HepG2 (cell line): ENCODE measurements around the gene TTBK1. TPM values are rescaled to one million over a fixed set of nuclear protein-coding genes. Genes with fewer than 3 reads are reported as not detected.

Source experiments
- KLF12 ChIP-seq: sonication (generic); formaldehyde crosslinking; IDR thresholded peaks from 2 replicates; pipeline ENCODE4 v1.4.0; 2020; ENCODE audit warnings: missing genetic modification reagents, borderline replicate concordance
- ZBTB3 ChIP-seq: sonication (generic); formaldehyde crosslinking; IDR thresholded peaks from 2 replicates; pipeline ENCODE4 v1.4.0; 2020; ENCODE audit warnings: low read depth, mild to moderate bottlenecking, moderate library complexity, missing genetic modification reagents, borderline replicate concordance
- ZFYVE20 ChIP-seq: sonication (generic); formaldehyde crosslinking; IDR thresholded peaks from 2 replicates; pipeline ENCODE4 v1.8.0; 2023; ENCODE audit warnings: low read depth, mild to moderate bottlenecking, moderate library complexity, missing genetic modification reagents, borderline replicate concordance
- ZMYM4 ChIP-seq: sonication (generic); formaldehyde crosslinking; IDR thresholded peaks from 2 replicates; pipeline ENCODE4 v1.8.1; 2023; ENCODE audit warnings: mild to moderate bottlenecking, missing genetic modification reagents
- polyA plus RNA-seq, 8 experiments: library from polyadenylated mRNA; depleted of rRNA in 3 of 8; stranded (reverse) in 7 of 8; unstranded in 1 of 8; fragments of >200 nt; fragmentation: Illumina TruSeq in 4 of 8; extraction: Trizol in 4 of 8; gene quantifications; 2 replicates each; pipeline versions ENCODE4 v1.2.1 to v1.2.3, GENCODE V29; 2011 to 2016; ENCODE audit warnings: low read depth in 4 of 8, missing spikeins in 1 of 8, mixed read lengths in 1 of 8; ENCODE audit not compliant: insufficient read depth in 1 of 8
- total RNA-seq, 5 experiments: library from RNA; depleted of rRNA; stranded (reverse); fragments of >200 nt; fragmentation: Illumina TruSeq; extraction: Trizol; gene quantifications; 2 replicates each; pipeline ENCODE4 v1.2.3, GENCODE V29; 2016; ENCODE audit warnings: low read depth in 1 of 5
- TF ChIP-seq, protein P1 (sequence below): sonication (generic); formaldehyde crosslinking; IDR thresholded peaks from 2 replicates; pipeline ENCODE4 v1.5.1; 2020; ENCODE audit warnings: missing genetic modification reagents, mild to moderate bottlenecking, borderline replicate concordance
- TF ChIP-seq, protein P2 (sequence below): sonication (generic); formaldehyde crosslinking; IDR thresholded peaks from 2 replicates; pipeline ENCODE4 v1.4.0; 2020; ENCODE audit warnings: missing genetic modification reagents
- TF ChIP-seq, protein P3 (sequence below): sonication (generic); formaldehyde crosslinking; IDR thresholded peaks from one replicate; pipeline ENCODE4 v1.5.1; 2020; ENCODE audit warnings: mild to moderate bottlenecking, missing genetic modification reagents; ENCODE audit errors: not compliant biosample characterization

TTBK1 gene
- total and polyA plus RNA-seq, 2 of the 13 experiments (the other 11 are each of a cell fraction or from before 2014, with no cell fraction given): 0.24 to 0.33 TPM

DNA sequence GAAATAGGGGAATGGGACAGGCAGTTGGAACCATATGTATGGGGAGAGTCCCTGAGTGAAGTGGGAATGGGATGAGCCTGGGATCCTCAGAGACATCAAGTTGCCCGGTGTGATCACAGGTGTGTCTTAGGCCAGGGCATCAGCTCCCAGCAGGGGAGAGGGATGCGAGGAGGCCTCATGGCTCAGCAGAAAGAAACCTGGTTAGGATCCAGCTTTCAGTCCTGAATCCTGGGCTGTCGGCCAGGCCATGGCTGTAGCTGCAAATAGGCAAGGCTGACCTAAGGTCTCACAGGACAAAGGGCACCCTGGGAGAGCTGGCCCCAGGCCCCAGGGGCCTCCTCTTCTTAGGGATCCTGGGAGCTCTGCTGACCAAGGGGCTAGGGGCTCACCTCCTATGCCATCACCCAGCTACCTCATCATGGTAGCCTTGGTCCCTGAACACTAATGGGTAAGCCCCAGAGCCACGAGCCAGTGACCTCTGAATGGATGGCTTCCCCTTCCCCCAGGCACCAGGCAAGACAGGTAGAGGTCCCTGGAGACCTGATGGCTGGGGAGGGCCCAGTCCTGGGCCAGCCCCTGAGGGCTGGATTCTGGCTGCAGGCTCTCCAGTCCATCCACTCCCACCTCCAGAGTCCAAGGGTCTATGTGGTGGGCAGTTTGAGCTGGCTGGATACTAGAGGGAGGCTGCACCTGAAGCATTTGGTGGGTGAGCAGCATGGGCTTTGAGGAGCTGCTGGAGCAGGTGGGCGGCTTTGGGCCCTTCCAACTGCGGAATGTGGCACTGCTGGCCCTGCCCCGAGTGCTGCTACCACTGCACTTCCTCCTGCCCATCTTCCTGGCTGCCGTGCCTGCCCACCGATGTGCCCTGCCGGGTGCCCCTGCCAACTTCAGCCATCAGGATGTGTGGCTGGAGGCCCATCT is 54.6 kb downstream of the TTBK1 start, which contains the start of gene SLC22A7 (continued):
- TF ChIP-seq, protein P1, sequence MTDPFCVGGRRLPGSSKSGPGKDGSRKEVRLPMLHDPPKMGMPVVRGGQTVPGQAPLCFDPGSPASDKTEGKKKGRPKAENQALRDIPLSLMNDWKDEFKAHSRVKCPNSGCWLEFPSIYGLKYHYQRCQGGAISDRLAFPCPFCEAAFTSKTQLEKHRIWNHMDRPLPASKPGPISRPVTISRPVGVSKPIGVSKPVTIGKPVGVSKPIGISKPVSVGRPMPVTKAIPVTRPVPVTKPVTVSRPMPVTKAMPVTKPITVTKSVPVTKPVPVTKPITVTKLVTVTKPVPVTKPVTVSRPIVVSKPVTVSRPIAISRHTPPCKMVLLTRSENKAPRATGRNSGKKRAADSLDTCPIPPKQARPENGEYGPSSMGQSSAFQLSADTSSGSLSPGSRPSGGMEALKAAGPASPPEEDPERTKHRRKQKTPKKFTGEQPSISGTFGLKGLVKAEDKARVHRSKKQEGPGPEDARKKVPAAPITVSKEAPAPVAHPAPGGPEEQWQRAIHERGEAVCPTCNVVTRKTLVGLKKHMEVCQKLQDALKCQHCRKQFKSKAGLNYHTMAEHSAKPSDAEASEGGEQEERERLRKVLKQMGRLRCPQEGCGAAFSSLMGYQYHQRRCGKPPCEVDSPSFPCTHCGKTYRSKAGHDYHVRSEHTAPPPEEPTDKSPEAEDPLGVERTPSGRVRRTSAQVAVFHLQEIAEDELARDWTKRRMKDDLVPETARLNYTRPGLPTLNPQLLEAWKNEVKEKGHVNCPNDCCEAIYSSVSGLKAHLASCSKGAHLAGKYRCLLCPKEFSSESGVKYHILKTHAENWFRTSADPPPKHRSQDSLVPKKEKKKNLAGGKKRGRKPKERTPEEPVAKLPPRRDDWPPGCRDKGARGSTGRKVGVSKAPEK: no peak
- TF ChIP-seq ZMYM4 (peak; percentile 43; the same call in 1 of the 2 replicates), ZBTB3 (CRISPR knock-in tag) (0 out of 2 replicates have a peak, but pooled peaks have one; percentile 40), KLF12 (CRISPR knock-in tag) (peak; percentile 71; the same call in 1 of the 2 replicates), ZFYVE20 (0 out of 2 replicates have a peak, but pooled peaks have one; percentile 21)
- TF ChIP-seq, protein P2, sequence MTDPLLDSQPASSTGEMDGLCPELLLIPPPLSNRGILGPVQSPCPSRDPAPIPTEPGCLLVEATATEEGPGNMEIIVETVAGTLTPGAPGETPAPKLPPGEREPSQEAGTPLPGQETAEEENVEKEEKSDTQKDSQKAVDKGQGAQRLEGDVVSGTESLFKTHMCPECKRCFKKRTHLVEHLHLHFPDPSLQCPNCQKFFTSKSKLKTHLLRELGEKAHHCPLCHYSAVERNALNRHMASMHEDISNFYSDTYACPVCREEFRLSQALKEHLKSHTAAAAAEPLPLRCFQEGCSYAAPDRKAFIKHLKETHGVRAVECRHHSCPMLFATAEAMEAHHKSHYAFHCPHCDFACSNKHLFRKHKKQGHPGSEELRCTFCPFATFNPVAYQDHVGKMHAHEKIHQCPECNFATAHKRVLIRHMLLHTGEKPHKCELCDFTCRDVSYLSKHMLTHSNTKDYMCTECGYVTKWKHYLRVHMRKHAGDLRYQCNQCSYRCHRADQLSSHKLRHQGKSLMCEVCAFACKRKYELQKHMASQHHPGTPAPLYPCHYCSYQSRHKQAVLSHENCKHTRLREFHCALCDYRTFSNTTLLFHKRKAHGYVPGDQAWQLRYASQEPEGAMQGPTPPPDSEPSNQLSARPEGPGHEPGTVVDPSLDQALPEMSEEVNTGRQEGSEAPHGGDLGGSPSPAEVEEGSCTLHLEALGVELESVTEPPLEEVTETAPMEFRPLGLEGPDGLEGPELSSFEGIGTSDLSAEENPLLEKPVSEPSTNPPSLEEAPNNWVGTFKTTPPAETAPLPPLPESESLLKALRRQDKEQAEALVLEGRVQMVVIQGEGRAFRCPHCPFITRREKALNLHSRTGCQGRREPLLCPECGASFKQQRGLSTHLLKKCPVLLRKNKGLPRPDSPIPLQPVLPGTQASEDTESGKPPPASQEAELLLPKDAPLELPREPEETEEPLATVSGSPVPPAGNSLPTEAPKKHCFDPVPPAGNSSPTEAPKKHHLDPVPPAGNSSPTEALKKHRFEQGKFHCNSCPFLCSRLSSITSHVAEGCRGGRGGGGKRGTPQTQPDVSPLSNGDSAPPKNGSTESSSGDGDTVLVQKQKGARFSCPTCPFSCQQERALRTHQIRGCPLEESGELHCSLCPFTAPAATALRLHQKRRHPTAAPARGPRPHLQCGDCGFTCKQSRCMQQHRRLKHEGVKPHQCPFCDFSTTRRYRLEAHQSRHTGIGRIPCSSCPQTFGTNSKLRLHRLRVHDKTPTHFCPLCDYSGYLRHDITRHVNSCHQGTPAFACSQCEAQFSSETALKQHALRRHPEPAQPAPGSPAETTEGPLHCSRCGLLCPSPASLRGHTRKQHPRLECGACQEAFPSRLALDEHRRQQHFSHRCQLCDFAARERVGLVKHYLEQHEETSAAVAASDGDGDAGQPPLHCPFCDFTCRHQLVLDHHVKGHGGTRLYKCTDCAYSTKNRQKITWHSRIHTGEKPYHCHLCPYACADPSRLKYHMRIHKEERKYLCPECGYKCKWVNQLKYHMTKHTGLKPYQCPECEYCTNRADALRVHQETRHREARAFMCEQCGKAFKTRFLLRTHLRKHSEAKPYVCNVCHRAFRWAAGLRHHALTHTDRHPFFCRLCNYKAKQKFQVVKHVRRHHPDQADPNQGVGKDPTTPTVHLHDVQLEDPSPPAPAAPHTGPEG (CRISPR knock-in tag): no peak
- TF ChIP-seq, protein P3, sequence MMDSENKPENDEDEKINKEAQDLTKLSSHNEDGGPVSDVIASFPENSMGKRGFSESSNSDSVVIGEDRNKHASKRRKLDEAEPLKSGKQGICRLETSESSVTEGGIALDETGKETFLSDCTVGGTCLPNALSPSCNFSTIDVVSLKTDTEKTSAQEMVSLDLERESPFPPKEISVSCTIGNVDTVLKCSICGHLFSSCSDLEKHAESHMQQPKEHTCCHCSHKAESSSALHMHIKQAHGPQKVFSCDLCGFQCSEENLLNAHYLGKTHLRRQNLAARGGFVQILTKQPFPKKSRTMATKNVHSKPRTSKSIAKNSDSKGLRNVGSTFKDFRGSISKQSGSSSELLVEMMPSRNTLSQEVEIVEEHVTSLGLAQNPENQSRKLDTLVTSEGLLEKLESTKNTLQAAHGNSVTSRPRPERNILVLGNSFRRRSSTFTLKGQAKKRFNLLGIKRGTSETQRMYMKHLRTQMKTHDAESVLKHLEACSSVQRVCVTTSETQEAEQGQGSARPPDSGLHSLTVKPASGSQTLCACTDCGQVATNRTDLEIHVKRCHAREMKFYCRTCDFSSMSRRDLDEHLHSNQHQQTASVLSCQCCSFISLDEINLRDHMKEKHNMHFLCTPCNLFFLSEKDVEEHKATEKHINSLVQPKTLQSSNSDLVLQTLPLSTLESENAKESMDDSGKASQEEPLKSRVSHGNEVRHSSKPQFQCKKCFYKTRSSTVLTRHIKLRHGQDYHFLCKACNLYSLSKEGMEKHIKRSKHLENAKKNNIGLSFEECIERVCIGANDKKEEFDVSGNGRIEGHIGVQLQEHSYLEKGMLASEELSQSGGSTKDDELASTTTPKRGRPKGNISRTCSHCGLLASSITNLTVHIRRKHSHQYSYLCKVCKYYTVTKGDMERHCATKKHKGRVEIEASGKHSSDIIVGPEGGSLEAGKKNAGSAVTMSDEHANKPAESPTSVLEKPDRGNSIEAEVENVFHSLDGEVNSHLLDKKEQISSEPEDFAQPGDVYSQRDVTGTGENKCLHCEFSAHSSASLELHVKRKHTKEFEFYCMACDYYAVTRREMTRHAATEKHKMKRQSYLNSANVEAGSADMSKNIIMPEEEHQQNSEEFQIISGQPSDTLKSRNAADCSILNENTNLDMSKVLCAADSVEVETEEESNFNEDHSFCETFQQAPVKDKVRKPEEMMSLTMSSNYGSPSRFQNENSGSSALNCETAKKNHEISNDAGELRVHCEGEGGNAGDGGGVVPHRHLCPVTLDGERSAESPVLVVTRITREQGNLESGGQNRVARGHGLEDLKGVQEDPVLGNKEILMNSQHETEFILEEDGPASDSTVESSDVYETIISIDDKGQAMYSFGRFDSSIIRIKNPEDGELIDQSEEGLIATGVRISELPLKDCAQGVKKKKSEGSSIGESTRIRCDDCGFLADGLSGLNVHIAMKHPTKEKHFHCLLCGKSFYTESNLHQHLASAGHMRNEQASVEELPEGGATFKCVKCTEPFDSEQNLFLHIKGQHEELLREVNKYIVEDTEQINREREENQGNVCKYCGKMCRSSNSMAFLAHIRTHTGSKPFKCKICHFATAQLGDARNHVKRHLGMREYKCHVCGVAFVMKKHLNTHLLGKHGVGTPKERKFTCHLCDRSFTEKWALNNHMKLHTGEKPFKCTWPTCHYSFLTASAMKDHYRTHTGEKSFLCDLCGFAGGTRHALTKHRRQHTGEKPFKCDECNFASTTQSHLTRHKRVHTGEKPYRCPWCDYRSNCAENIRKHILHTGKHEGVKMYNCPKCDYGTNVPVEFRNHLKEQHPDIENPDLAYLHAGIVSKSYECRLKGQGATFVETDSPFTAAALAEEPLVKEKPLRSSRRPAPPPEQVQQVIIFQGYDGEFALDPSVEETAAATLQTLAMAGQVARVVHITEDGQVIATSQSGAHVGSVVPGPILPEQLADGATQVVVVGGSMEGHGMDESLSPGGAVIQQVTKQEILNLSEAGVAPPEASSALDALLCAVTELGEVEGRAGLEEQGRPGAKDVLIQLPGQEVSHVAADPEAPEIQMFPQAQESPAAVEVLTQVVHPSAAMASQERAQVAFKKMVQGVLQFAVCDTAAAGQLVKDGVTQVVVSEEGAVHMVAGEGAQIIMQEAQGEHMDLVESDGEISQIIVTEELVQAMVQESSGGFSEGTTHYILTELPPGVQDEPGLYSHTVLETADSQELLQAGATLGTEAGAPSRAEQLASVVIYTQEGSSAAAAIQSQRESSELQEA (CRISPR knock-in tag): no peak
